ENCODE measurements around the gene LRRC8B.

DNA sequence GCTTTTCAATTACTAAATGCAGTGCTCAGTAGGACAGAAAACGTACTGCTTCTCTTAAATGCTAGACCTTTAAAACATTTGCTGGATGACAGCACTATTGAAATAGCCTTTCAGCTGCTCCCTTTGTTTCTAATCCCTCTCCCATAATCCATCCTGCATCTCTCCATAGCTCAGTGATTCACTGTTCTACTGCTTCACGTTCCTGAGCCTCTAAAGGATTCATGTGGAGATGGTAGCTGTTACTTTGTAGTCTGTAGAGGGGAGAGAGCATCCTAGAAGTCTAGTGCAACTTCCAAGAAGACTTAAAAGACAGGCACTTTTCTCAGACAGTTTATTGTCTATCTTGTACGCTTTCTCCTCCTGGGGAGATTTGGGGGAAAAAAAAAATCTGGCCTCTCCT is 51.4 kb downstream of the LRRC8B start:
- TF ChIP-seq, protein P1, sequence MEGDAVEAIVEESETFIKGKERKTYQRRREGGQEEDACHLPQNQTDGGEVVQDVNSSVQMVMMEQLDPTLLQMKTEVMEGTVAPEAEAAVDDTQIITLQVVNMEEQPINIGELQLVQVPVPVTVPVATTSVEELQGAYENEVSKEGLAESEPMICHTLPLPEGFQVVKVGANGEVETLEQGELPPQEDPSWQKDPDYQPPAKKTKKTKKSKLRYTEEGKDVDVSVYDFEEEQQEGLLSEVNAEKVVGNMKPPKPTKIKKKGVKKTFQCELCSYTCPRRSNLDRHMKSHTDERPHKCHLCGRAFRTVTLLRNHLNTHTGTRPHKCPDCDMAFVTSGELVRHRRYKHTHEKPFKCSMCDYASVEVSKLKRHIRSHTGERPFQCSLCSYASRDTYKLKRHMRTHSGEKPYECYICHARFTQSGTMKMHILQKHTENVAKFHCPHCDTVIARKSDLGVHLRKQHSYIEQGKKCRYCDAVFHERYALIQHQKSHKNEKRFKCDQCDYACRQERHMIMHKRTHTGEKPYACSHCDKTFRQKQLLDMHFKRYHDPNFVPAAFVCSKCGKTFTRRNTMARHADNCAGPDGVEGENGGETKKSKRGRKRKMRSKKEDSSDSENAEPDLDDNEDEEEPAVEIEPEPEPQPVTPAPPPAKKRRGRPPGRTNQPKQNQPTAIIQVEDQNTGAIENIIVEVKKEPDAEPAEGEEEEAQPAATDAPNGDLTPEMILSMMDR (IDR thresholded peaks at IDR 0.05; ENCODE audit: borderline replicate concordance, extremely low read depth, low read length, poor library complexity, severe bottlenecking): no peak
- no peak for TF ChIP-seq EZH2 (IDR thresholded peaks at IDR 0.05; ENCODE audit: borderline replicate concordance, low read depth, low read length, severe bottlenecking)

All from DND-41 (cell line).